BE2C (cell line): ENCODE data around the gene BPIFB6.

Source experiments
- DNase-seq: peaks from one replicate; pipeline ENCODE4 v3.0.0-alpha.2; 2020
- H3K27me3 ChIP-seq: fragments of 250-450 bp; sonication (Bioruptor Pico); 2 replicates; pipeline ENCODE4 v1.5.1; 2020; ENCODE audit warnings: mild to moderate bottlenecking
- H3K36me3 ChIP-seq: fragments of 250-450 bp; sonication (Bioruptor Pico); 2 replicates; pipeline ENCODE4 v1.5.1; 2020; ENCODE audit warnings: mild to moderate bottlenecking
- H3K4me1 ChIP-seq: fragments of 250-450 bp; sonication (Bioruptor Pico); 2 replicates; pipeline ENCODE4 v1.5.1; 2020
- H3K4me3 ChIP-seq: 2 replicates; pipeline ENCODE4 v1.5.1; 2011; ENCODE audit warnings: low read depth, low read length
- H3K9me3 ChIP-seq: fragments of 250-450 bp; sonication (Bioruptor Pico); 2 replicates; pipeline ENCODE4 v1.5.1; 2020
- TF ChIP-seq, protein P1 (sequence below): IDR thresholded peaks from 2 replicates; pipeline ENCODE4 v1.5.1; 2012; ENCODE audit warnings: mild to moderate bottlenecking, low read depth, low read length

Gene BPIFB6

DNA sequence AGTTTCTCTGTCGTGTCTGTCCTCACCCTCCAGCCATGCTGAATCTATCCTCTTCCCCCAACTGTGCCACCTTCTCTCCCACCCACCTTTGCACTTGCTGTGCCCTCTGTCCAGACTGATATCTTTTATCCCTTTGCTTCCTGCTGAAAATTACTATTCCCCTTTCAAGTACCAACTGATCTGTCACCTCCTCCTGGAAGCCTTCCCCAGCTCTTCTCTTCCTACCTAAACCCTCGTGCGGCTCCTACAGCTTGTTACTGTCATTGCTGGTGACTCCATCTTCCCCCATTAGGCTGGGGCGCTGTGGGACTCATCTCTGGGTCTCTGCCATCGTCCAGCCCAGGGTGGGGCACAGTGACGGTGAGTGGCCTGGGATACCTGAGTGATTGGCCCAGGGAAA is 1.1 kb downstream of the BPIFB6 start:
- TF ChIP-seq, protein P1, sequence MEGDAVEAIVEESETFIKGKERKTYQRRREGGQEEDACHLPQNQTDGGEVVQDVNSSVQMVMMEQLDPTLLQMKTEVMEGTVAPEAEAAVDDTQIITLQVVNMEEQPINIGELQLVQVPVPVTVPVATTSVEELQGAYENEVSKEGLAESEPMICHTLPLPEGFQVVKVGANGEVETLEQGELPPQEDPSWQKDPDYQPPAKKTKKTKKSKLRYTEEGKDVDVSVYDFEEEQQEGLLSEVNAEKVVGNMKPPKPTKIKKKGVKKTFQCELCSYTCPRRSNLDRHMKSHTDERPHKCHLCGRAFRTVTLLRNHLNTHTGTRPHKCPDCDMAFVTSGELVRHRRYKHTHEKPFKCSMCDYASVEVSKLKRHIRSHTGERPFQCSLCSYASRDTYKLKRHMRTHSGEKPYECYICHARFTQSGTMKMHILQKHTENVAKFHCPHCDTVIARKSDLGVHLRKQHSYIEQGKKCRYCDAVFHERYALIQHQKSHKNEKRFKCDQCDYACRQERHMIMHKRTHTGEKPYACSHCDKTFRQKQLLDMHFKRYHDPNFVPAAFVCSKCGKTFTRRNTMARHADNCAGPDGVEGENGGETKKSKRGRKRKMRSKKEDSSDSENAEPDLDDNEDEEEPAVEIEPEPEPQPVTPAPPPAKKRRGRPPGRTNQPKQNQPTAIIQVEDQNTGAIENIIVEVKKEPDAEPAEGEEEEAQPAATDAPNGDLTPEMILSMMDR: no peak
- H3K36me3 ChIP-seq: no peaks in the 10 kb centered on the region
- H3K9me3 ChIP-seq: no peaks in the 10 kb centered on the region
- no peak overlapping the region for H3K4me3 ChIP-seq
- H3K4me1 ChIP-seq: no peaks in the 10 kb centered on the region
- no peak for DNase-seq
- H3K27me3 ChIP-seq: no peaks in the 10 kb centered on the region

DNA sequence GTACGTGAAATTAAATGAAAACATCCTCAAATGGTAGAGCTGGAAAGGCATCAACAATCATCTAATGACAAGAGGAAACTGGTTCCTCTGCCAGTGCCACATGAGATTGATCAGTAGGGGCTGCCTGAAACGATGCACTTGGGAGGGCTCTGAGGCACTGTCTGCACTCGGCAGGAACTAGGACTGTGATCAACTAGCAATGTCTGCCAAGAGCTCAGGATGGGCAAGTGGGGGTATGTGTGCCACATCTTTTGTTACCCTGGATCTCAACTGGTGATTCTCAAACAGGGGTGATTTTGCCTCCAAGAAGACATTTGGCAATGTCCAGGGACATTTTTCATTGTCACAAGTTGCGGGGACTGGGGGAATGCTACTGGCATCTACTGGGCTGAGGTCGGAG is 1.9 kb downstream of the BPIFB6 start:
- no peaks in the 10 kb centered on the region for H3K36me3 ChIP-seq
- H3K9me3 ChIP-seq: no peaks in the 10 kb centered on the region
- no peaks in the 10 kb centered on the region for H3K27me3 ChIP-seq
- DNase-seq: no peak
- TF ChIP-seq, protein P1: no peak
- H3K4me1 ChIP-seq: no peaks in the 10 kb centered on the region
- H3K4me3 ChIP-seq: no peak overlapping the region

DNA sequence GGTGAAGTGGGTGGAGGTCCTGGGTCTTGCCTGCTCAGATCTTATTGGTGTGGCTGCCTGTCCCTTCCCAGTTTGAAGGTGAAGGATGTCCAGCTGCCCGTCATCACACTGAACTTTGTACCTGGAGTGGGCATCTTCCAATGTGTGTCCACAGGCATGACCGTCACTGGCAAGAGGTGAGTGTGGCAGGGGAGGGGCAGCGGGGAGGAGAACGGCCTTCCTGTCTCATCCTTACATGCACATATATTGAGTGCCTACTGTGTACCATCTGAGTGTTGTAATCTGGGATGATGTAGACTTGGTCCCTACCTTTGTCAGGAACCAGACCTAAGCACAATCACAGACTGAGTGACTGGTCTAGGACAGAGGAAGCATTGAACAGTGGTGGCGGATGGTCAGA is 2.7 kb downstream of the BPIFB6 start:
- Histone ChIP-seq H3K4me3 (no peak overlapping the region), H3K4me1 (no peaks in the 10 kb centered on the region), H3K36me3 (no peaks in the 10 kb centered on the region), H3K27me3 (no peaks in the 10 kb centered on the region), H3K9me3 (no peaks in the 10 kb centered on the region)
- TF ChIP-seq, protein P1: no peak
- no peak for DNase-seq

DNA sequence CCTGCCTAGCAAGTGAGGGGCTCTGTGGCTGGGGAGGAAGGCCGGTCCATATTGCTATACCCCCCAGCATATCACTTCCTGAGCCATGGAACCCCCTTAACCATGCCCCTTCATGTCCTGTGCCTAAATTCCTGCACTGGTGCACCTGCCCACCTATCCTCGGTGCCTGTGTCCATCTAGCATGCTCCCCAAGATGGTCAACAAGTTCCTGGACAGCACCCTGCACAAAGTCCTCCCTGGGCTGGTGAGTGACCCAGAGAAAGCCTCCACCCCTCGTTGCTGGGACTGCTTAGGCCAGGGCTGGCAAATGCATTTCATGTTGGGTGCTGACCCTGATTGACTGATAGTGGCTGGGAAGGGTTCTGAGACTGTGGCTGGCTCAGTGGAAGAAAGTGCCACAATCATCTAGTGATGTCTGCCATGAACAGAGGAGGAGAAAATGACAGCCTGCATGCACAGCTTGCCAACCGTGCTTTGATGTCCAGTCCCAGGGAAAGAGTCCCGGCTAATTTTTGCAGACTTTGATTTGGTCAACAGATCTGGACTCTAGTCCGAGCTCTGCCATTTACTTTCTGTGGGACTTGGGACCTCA is 3.5 kb downstream of the BPIFB6 start:
- Histone ChIP-seq H3K36me3 (no peaks in the 10 kb centered on the region), H3K4me3 (no peak overlapping the region), H3K4me1 (no peaks in the 10 kb centered on the region), H3K27me3 (no peaks in the 10 kb centered on the region), H3K9me3 (no peaks in the 10 kb centered on the region)
- TF ChIP-seq, protein P1: no peak
- no peak for DNase-seq

DNA sequence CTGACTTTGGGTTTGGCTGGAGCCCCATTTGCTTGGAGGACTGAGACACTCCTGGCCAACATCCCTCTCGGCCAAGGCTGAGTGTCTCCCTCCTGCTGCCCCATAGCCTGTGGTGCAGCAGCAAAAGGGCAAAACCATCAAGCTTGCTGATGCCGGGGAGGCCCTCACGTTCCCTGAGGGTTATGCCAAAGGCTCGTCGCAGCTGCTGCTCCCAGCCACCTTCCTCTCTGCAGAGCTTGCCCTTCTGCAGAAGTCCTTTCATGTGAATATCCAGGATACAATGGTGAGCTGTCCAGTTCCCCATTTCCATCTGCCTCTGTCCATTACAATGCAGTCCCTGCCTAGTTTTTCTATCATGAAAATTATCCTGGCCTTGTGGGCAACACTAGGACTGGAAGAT is 6.0 kb downstream of the BPIFB6 start:
- no peak for DNase-seq
- TF ChIP-seq, protein P1: no peak
- Histone ChIP-seq H3K27me3 (no peaks in the 10 kb centered on the region), H3K9me3 (no peaks in the 10 kb centered on the region), H3K4me1 (no peaks in the 10 kb centered on the region), H3K4me3 (no peak overlapping the region), H3K36me3 (no peaks in the 10 kb centered on the region)

DNA sequence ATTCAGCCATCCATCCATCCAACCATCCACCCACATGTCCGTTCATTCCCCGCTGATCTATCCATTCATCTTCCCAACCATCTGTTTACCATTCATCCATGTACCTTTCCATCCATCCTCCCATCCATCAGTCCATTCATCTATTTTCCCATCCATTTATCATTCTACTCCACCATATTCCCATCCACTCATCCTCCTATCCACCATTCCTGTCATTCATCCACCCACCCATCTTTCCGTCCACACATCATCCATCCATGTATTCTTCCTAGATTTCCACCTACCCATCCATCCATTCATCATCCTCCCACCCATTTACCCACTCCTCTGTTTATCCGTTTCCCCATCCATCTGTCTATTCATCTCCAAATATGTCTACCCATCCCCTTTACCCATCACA is 6.8 kb downstream of the BPIFB6 start:
- Histone ChIP-seq H3K36me3 (no peaks in the 10 kb centered on the region), H3K4me3 (no peak overlapping the region), H3K4me1 (no peaks in the 10 kb centered on the region), H3K9me3 (no peaks in the 10 kb centered on the region), H3K27me3 (no peaks in the 10 kb centered on the region)
- no peak for DNase-seq
- TF ChIP-seq, protein P1: no peak
